ENCODE results near the gene ATP5F1E.

ATP5F1E gene

DNA sequence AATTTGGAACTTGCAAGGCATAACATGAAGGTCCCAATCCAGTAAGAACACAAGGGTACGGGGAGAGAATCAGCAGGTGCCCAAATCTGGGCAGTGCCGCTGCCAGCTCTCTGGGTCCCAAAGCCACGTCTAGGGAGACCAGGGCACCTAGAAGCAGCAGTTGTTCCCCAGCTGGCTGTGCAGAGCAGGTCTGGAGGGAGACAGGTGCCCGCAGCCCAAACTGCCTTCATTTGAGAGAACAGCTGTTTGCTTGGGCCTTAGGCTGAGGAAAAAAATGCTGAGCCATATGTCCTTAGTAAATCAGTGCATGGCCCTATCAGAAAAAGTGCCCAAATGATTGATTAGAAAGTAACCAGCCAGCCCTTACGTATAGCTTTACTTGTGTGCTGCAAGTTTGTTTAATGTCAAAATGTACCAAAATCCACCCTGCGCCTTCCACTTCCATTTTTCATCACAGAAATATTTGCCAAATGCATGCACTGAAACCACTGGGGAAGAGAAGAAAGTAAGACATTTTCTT lies 19.6 kb upstream of the ATP5F1E start:
- TF ChIP-seq, protein P1, sequence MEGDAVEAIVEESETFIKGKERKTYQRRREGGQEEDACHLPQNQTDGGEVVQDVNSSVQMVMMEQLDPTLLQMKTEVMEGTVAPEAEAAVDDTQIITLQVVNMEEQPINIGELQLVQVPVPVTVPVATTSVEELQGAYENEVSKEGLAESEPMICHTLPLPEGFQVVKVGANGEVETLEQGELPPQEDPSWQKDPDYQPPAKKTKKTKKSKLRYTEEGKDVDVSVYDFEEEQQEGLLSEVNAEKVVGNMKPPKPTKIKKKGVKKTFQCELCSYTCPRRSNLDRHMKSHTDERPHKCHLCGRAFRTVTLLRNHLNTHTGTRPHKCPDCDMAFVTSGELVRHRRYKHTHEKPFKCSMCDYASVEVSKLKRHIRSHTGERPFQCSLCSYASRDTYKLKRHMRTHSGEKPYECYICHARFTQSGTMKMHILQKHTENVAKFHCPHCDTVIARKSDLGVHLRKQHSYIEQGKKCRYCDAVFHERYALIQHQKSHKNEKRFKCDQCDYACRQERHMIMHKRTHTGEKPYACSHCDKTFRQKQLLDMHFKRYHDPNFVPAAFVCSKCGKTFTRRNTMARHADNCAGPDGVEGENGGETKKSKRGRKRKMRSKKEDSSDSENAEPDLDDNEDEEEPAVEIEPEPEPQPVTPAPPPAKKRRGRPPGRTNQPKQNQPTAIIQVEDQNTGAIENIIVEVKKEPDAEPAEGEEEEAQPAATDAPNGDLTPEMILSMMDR (IDR thresholded peaks at IDR 0.05; ENCODE audit: low read depth, low read length) = no peak

DNA sequence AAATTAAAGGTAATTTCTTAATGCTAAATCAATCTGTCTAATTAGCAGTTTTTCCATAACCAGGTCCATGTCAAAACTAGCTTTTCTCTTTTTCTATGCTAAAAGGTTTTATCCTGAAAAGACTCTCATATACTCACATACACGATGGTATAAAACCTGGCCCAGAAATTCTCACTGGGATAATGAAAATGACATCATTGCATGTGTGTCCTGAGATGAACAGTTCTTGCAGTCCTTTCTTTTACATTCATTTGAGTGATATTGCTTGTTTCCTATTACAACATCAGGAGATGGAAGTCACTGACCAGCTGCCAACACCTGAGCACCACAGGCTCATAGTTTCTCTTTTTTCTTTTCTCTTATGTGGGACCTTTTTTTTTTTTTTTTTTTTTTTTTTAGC lies 18.3 kb upstream of the ATP5F1E start:
- DNase-seq (ENCODE audit: extremely low read depth, low read depth) = no peak
- TF ChIP-seq, protein P1 (IDR thresholded peaks at IDR 0.05; ENCODE audit: low read depth, low read length) = no peak

More for the DNA sequence above, 19.6 kb upstream of the ATP5F1E start:
- no peak for DNase-seq (ENCODE audit: extremely low read depth, low read depth)

DNA sequence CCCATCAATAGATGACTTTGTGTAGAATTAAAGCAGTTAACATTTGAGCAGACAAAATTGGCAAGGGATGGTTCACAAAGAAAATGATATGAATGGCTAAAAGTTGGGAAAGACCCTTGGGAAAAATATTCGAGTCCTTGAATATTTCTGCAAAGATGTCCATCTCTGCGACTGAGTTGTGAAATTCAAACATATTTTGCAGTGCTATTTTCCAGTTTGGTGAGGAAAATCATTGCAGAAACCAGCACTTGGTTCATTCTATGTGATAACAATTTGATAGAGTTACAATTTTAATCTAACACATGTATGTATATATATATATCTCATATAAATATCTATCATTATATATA lies 16.5 kb upstream of the ATP5F1E start:
- TF ChIP-seq, protein P1 (IDR thresholded peaks at IDR 0.05; ENCODE audit: low read depth, low read length) = no peak
- DNase-seq (ENCODE audit: extremely low read depth, low read depth) = no peak

DNA sequence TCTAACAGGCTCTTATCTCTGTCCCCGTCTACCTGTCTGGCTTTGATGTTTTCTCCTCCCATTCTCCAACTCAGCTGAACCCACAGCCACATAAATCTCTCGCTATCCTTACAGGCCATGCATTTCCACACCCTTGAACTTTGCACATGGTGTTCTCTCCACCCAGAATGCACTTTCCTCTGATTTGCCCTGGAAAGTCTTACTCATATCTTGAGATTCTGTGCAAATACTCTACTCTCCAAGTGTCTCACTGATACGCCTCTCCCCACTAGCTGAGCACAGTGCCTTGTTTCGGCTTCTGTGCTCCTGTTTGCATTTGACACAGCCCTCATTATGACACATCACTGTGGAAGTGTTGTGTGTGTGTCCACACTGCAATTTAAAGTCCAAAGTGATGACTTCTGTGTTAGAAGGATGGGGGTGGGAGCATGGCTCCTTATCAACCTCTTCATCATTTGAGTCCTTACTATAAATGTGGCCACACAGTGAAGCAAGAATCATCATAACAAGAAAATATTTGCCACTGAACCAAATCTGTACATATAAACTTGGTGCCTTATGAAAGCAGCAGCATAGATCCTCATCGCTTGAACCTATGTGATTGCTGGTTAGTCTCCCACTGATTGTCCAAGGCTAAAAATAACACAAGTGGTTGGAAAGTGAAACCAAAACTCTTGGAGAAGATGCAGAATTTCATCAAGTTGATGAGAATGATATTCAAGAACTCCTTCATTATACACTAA lies 16.0 kb upstream of the ATP5F1E start:
- TF ChIP-seq, protein P1 (IDR thresholded peaks at IDR 0.05; ENCODE audit: low read depth, low read length) = no peak
- DNase-seq (ENCODE audit: extremely low read depth, low read depth) = no peak

DNA sequence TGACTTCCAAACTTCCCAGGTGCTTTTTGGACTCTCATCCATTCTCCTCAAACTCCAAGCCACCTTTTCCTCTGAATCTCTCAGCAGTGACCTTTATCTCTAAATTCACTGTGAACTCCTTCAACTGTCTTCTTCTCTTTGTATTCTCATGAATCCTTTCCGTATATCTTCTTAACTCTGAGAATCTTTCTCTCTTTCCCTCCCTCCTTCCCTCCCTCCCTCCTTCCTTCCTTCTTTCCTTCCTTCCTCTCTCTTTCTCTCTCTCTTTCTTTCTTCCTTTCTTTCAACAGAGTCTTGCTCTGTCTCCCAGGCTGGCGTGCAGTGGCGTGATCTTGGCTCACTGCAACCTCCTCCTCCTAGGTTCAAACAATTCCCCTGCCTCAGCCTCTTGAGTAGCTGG lies 14.7 kb upstream of the ATP5F1E start:
- no peak for DNase-seq (ENCODE audit: extremely low read depth, low read depth)
- TF ChIP-seq, protein P1 (IDR thresholded peaks at IDR 0.05; ENCODE audit: low read depth, low read length) = no peak

DNA sequence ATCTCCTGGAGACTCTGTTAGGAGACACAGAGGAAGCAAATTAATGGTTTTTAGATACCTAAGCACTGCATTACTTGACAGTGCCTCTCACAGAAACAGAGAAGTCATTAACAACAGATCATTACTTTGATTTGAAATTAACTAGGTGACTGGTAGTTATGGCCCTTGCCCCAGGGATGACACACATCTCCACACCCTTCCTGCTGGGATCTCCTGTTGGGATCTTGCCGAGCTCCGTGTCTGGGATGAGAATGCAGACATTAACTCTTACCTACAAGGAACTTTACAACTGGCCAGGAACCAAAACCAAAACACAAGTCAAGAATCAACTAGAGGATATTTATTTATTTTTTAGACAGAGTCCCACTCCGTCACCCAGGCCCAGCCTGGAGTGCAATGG lies 12.7 kb upstream of the ATP5F1E start:
- DNase-seq (ENCODE audit: extremely low read depth, low read depth) = no peak
- TF ChIP-seq, protein P1 (IDR thresholded peaks at IDR 0.05; ENCODE audit: low read depth, low read length) = no peak

DNA sequence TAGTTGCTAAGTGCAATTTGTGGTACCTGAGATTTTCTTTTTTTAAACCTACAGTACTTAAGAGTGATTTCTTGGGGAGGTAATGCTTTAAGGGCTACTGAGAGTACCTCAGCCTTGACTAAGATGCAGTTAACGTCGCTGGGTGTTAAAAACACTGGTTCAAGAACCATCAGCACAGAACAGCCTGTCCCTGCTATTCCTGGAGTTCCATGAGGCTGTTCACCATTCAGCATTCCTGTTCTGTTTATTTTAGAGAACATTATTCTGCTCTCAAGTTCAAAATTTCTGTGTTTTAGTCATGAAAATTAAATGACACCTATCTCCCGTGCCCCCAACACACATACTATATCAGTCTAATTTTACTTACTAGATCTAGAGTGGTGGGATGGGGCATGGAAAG lies 12.2 kb upstream of the ATP5F1E start:
- TF ChIP-seq, protein P1 (IDR thresholded peaks at IDR 0.05; ENCODE audit: low read depth, low read length) = no peak
- DNase-seq (ENCODE audit: extremely low read depth, low read depth) = no peak
